Breast epithelium (tissue), 3 donors: ENCODE results near the gene TKT.

Experiments used
- POLR2A ChIP-seq: fragments of 450-650 bp; IDR thresholded peaks from one replicate; pipeline ENCODE4 v1.6.1; 2016; ENCODE audit warnings: antibody characterized with exemption, mild to moderate bottlenecking, moderate library complexity
- TF ChIP-seq, protein P1 (sequence below), 3 donors: fragments of 450-650 bp; IDR thresholded peaks; one replicate each; pipeline ENCODE4 v1.5.1; 2016 to 2017; ENCODE audit warnings: antibody characterized with exemption in 3 of 3, mild to moderate bottlenecking in 3 of 3, moderate library complexity in 3 of 3

DNA sequence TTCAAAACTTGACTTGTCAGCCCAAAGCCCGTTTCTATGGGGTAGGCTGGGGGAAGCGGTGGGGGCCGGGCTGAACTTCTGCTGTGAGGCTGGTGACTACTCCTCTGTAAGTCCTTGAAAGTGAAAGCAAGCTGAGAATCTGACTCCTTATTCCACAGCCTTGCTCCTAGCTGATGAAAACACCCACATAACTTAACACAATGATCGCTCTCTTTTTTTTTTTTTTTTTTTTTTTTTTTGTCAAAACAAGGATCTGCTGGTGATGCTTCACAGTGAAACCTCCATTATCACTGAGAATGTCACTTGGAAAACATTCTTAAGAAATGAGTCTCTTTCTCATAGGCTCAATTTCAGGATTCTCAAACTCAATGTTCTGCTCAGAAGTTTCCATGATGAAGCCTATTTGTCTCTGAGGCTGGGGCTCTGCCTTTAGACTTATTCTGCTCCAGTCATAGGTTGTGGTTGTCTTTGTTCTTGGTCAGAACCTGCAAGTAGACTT lies 31.4 kb upstream of the TKT start:
- no peak for TF ChIP-seq POLR2A
- TF ChIP-seq, protein P1, sequence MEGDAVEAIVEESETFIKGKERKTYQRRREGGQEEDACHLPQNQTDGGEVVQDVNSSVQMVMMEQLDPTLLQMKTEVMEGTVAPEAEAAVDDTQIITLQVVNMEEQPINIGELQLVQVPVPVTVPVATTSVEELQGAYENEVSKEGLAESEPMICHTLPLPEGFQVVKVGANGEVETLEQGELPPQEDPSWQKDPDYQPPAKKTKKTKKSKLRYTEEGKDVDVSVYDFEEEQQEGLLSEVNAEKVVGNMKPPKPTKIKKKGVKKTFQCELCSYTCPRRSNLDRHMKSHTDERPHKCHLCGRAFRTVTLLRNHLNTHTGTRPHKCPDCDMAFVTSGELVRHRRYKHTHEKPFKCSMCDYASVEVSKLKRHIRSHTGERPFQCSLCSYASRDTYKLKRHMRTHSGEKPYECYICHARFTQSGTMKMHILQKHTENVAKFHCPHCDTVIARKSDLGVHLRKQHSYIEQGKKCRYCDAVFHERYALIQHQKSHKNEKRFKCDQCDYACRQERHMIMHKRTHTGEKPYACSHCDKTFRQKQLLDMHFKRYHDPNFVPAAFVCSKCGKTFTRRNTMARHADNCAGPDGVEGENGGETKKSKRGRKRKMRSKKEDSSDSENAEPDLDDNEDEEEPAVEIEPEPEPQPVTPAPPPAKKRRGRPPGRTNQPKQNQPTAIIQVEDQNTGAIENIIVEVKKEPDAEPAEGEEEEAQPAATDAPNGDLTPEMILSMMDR (IDR thresholded peaks at IDR 0.05) = no peak
